ENCODE data around the gene OSBPL6. TPM values are rescaled to one million over a fixed set of nuclear protein-coding genes. Genes with fewer than 3 reads are reported as not detected.

Gene OSBPL6
- total and polyA plus RNA-seq, 10 of the 15 experiments (the other 5 are each of a cell fraction or from before 2014, with no cell fraction given): 0.01 to 0.08 (median 0.03) TPM; not detected in 5

- in situ Hi-C loops (cut with MboI): no loop called here
- BruUV-seq (replicated peaks): no TSS peak
- ChIA-PET CTCF (no interaction called here), POLR2A (interaction anchor here (0.6 to 0.7 kb wide), 2 partner anchors 9 to 464 kb away, joined by 3 to 6 read pairs; no protein-coding TSS in a partner anchor), RAD21 (ENCODE audit: unreplicated experiment) (no interaction called here), SMC1A (ENCODE audit: uncharacterized antibody, unreplicated experiment) (interaction anchor here (0.6 kb wide), 1 partner anchor 124 kb away, joined by 4 read pairs; no protein-coding TSS in a partner anchor)
- no peaks in the 10 kb centered on the region for H3K79me2 ChIP-seq (ENCODE audit: control insufficient read depth, insufficient read depth, low read length)
- no peak for DNase-seq (ENCODE audit: low read depth, low spot score)
- no peak overlapping the region for H2AFZ ChIP-seq (ENCODE audit: control insufficient read depth, low read depth, low read length)
- H3K27me3 ChIP-seq (replicated peaks in 1 of 2; ENCODE audit: control insufficient read depth in 2 of 2, insufficient read depth in 2 of 2, low read length in 1 of 2): peaks cover 0 to 2% of the 10 kb centered on the region in 2 experiments; a peak in 3 of 4 replicates
- no peaks in the 10 kb centered on the region for H3K36me3 ChIP-seq (ENCODE audit: control insufficient read depth in 2 of 2, insufficient read depth in 2 of 2, low read length in 1 of 2)
- intact Hi-C loops (cut with micrococcal nuclease; ENCODE audit: unreplicated experiment): no loop called here
- TF ChIP-seq, protein P1, sequence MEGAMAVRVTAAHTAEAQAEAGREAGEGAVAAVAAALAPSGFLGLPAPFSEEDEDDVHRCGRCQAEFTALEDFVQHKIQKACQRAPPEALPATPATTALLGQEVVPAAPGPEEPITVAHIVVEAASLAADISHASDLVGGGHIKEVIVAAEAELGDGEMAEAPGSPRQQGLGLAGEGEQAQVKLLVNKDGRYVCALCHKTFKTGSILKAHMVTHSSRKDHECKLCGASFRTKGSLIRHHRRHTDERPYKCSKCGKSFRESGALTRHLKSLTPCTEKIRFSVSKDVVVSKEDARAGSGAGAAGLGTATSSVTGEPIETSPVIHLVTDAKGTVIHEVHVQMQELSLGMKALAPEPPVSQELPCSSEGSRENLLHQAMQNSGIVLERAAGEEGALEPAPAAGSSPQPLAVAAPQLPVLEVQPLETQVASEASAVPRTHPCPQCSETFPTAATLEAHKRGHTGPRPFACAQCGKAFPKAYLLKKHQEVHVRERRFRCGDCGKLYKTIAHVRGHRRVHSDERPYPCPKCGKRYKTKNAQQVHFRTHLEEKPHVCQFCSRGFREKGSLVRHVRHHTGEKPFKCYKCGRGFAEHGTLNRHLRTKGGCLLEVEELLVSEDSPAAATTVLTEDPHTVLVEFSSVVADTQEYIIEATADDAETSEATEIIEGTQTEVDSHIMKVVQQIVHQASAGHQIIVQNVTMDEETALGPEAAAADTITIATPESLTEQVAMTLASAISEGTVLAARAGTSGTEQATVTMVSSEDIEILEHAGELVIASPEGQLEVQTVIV (IDR thresholded peaks at IDR 0.05; ENCODE audit: borderline replicate concordance, partially characterized antibody): no peak
- TF ChIP-seq, protein P2, sequence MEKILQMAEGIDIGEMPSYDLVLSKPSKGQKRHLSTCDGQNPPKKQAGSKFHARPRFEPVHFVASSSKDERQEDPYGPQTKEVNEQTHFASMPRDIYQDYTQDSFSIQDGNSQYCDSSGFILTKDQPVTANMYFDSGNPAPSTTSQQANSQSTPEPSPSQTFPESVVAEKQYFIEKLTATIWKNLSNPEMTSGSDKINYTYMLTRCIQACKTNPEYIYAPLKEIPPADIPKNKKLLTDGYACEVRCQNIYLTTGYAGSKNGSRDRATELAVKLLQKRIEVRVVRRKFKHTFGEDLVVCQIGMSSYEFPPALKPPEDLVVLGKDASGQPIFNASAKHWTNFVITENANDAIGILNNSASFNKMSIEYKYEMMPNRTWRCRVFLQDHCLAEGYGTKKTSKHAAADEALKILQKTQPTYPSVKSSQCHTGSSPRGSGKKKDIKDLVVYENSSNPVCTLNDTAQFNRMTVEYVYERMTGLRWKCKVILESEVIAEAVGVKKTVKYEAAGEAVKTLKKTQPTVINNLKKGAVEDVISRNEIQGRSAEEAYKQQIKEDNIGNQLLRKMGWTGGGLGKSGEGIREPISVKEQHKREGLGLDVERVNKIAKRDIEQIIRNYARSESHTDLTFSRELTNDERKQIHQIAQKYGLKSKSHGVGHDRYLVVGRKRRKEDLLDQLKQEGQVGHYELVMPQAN (conservative IDR thresholded peaks at IDR 0.05): no peak
- TF ChIP-seq MEF2B (IDR thresholded peaks at IDR 0.05; ENCODE audit: partially characterized antibody, poor library complexity, severe bottlenecking) (no peak), TCF7 (IDR thresholded peaks at IDR 0.05; ENCODE audit: borderline replicate concordance) (no peak)
- no peak overlapping the region for H3K4me2 ChIP-seq (ENCODE audit: control insufficient read depth, insufficient read depth)
- no peak overlapping the region for H3K4me3 ChIP-seq
- ATAC-seq: no peak
- H3K4me1 ChIP-seq (ENCODE audit: control insufficient read depth, insufficient read depth, low read length): no peaks in the 10 kb centered on the region
- 7% methylated on average over 4 of the region's 4 CpGs for WGBS (ENCODE audit: insufficient coverage, insufficient replicate concordance, low lambda C conversion rate, missing lambda C conversion rate)
- no peaks in the 10 kb centered on the region for H3K9me3 ChIP-seq (replicated peaks; ENCODE audit: control insufficient read depth, insufficient read depth, low read length)
- FAIRE-seq: peak; percentile 18
- H4K20me1 ChIP-seq (ENCODE audit: control insufficient read depth, insufficient read depth): no peaks in the 10 kb centered on the region
- no peak overlapping the region for H3K9ac ChIP-seq (ENCODE audit: control insufficient read depth, insufficient read depth, low read length)
- no peak overlapping the region for H3K27ac ChIP-seq (ENCODE audit: control insufficient read depth, insufficient read depth)
These were observed 30.9 kb downstream of the OSBPL6 start for GRCh38 chr2:178225006-178225805.
